Activated CD4-positive, alpha-beta T cell treated with anti-CD3 and anti-CD28 coated beads, Interleukin-2, Interleukin-4, amounts not matched to agents 100 ng/mL and 50 ng/mL, durations not matched to agents 16 hours and 8 hours (primary cell): ENCODE results near the gene ZFP91.

Source experiments
- DNase-seq: peaks from one replicate; pipeline ENCODE4 v3.0.0-alpha.2; 2020; ENCODE audit warnings: low spot score

ZFP91 gene

DNA sequence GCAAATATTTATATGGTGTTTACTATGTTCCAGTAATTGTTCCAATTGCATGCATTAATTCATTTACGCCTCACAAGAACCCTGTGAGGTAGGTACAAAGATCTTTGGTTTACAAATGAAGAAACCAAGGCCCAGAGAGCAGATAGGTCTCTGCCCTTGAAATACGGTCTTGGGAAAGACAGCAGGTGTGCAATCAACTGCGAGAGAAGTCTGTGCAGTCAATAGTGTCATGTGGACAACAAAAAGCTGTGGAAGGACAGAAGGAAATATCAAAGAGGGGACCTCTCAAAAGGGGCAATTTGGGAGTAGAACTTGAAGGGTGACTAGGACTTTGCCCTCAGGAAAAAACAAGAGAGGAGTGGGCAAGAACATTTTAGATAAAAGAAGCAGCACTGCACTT, 52.5 kb downstream of the ZFP91 start:
- DNase-seq: no peak

GRCh38 chr11:58632510-58632909, 53.6 kb downstream of the ZFP91 start:
- no peak for DNase-seq

- DNase-seq: no peak
Observed at GRCh38 chr11:58636587-58636986, 57.7 kb downstream of the ZFP91 start.

DNA sequence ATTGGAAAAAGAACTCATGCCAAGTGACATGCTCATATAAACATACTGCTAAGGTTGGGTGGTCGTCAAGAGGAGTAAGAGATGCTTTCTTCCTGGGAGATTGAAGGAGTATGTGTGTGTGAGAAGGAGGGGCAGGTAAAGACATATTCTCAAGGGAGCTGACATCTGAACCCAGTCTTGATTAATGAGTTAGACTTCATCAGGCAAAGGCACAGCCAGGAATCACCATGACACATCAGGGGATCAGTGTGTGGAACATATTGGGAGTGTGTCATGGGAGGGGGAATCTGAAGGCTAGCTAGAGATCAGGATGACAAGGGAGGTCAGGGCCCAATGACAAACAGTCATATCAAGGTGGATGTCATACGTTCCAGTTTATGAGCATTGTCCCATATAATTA, 58.5 kb downstream of the ZFP91 start:
- DNase-seq: no peak

- no peak for DNase-seq
Observed at GRCh38 chr11:58639103-58639502, 60.2 kb downstream of the ZFP91 start.

DNA sequence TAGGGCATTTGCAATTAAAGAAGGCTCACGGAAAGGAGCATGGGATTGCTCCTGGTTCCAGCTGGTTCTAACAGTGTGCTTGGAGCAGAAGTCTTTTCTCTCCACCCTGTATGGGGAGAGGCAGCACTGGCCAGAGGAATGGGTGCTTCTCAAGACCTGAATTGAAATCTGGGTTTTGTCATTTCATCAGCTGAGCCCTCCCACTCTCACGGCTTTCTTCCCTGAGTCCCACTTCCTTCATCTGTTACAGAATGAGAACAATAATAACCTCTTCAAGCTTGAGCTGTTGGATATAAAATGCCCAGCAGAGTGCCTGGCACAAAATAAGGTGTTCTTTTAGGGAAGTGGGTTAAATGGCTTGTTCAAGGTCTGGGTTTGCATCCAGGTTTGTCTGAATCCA, 60.8 kb downstream of the ZFP91 start:
- no peak for DNase-seq

DNA sequence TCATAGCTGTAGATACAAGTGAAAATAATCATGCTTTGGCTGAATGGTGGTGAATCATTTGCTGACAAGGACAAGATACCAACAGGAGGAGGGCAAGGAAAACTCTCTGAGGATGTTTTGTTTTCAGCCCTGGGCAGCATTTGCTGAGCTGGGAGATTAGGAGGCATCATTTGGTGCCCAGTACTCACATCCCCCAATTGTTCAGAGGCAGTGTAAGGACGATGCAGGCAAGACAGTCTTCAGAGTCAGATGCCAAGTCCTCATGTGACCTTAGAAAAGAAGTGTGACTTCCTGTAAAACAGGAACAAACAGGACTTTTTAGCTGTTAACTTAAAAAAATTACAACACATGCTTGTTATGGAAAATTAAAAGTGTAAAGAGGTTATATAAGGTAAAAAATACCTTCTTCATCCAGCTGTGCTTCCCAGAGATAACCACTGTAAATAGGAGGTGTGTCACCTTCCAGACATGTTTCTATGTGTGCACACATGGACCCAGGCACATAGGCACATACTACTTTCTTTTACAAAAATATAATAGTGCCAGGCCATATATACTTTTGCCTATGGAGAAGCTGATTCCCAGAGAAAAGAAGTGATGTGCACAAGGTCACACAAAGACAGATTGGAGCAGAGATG, 61.6 kb downstream of the ZFP91 start:
- DNase-seq: no peak

GRCh38 chr11:58641341-58641740, 62.5 kb downstream of the ZFP91 start:
- DNase-seq: no peak

- DNase-seq: no peak
Observed at GRCh38 chr11:58641803-58642581, 63.1 kb downstream of the ZFP91 start.

- DNase-seq: no peak
Observed at GRCh38 chr11:58645854-58646253, 67.0 kb downstream of the ZFP91 start.

DNA sequence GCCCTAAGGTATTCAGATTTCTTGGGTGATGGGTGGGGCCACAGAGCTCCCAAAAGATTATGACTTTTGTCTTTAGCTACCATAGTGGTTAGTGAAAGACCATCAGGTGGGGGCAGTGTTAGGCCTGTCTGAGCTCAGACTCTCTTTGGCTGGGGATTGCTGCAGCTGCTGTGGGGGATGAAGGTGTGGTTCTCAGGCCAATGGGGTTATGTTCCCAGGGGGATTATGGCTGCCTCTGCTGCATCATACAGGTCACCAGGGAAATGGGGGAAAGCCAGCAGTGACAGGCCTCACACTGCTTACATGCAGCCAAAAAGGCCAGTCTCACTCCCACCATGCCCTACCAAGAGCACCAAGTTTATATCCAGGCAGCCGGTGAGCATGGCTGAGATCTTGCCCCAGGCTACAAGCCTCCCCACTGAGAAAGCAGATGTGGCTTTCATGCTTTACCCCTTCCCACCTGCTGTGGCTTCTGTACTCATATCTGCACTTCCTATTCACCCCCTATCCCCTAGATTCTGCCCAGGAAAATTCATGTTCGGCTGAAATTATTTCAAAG, 68.4 kb downstream of the ZFP91 start:
- DNase-seq: no peak

- no peak for DNase-seq
Observed at GRCh38 chr11:58647866-58648265, 69.0 kb downstream of the ZFP91 start.

- no peak for DNase-seq
Observed at GRCh38 chr11:58649623-58650022, 70.8 kb downstream of the ZFP91 start.

DNA sequence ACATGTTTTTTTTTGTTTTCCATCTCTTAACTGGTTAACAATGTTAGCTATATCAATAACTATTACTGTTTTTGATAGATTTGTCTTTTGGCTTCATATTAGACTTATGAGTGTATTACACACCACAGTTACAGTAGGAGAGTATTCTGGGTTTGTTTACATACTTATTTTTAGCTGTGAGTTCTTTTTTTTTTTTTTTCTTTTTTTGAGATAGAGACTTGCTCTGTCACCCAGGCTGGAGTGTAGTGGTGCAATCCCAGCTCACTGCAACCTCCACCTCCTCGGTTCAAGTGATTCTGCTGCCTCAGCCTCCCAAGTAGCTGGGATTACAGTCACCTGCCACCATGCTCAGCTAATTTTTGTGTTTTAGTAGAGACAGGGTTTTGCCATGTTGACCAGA, 71.6 kb downstream of the ZFP91 start:
- DNase-seq: no peak

DNA sequence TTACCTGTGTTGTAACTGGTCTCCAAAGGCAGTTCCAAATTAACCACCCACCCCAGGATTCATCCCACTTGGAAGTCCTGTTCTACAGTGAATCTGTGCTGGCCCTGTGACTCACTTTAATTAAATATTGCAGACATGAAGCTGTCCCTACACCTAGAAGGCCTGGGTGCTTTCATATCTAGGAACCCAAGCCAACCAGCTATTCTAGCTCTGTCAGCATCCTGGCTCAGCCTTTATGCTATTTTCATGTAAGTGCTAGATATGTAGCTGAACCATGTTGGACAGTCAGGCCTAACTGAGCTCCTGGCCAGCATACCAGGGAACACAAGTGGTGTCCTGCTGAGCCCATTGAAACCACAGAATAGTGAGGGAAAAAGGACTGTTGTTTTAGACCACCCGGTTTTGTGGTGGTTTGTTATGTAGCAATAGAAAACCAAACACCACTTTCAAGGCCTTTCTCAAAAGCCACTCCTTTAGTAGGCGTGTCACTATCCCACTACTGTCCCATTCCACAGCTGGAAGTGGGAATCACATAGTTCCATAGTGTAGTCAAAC, 73.9 kb downstream of the ZFP91 start:
- no peak for DNase-seq

DNA sequence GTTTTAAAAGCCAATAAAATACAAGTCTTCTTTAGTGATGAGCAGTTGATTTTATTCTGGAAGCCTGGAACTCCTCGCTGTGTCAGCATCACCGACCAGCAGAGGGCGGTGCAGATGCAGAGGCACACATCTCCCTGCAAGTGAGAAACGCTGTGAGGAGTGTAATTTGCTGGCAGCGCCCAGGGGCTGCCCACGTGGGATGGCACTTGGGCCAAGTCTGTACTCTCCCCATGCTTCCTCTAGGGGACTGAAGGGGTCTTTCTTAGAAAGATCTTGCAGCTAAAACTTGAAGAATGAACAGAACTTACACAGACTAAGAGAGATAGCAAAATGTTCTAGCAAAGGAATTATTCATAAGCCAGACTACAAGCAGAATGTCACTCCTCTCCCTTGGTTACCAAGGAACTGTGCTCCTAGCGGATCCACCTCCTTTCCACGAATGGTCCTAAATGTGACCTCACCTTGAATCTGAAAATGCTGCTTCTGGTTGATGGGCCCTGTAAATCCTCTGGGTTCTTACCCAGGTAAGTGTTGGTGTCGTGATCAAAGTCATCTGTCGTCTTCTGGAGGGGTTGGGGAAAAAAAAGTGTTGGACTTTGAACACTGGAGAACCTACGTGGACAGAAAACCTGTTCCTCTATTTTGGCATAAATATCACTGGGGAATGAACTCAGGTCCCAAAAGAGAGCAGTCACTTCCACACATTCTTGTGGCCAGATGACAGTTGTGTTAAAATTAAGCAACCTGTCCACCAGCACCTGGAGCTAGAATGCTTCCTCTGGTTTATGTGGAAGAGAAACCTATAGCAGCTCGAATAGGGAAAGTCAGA, 75.4 kb downstream of the ZFP91 start:
- DNase-seq: peak; percentile 74

DNA sequence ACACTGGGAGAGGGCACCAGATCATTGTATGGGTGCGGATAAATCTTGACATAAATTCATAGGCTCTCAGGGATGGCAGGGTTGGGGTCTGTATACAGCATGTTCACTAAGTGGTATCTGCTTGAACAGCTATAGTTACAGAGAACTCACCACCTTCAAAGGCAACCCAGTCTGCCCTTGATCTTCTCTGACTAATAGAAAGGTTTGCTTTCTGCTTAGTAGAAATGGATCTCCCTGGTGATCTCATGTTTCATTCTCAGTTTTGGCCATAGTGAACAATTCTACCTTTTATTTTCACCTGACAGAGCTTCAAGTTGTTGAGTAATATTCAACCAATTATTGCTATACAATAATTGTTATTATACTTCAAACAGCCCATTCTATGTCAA, 76.0 kb downstream of the ZFP91 start:
- no peak for DNase-seq

GRCh38 chr11:58656348-58656747, 77.5 kb downstream of the ZFP91 start:
- DNase-seq: no peak

DNA sequence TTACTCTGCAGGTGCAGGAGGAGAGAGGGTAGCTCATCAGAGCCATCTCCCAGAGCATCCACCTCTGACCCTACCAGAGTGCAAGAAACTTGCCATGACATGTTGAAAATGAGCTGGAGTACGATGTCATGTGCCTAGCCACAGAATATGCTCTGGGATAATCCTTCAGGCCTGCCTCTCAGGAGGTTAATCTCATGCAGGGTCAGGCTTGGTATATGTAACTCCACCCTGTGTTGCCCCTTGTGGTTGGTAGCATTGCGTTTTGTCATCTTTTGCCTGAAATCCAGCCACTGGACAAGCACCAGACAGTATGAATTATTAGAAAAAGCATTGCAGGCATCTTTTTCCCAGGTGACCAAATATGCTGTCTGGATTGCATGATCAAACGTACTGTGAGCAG, 79.8 kb downstream of the ZFP91 start:
- no peak for DNase-seq

DNA sequence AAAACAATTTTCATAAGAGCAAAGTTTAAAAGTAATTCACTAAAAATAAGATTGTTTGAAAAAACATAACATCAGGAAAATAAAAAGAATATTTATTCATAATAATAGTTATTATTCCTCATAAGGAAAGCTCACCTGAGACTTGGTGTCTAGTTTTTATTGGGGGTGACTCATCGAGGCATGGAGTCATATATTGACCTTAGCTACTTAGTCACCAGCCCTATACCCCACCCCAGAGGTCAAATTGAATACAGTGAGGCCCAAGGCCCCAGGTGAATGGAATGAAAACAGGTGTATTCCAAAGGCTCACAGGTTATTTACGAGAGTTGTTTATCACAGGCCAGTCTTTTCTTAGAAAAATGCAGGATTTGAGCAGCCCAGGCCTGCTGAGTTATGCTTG, 80.5 kb downstream of the ZFP91 start:
- DNase-seq: no peak

GRCh38 chr11:58659910-58660570, 81.2 kb downstream of the ZFP91 start:
- DNase-seq: no peak
